Lower leg skin (tissue), 3 donors: ENCODE data around the gene PRG2.

Experiments used
- POLR2A ChIP-seq, 2 donors: fragments of 450-650 bp; IDR thresholded peaks; one replicate each; pipeline ENCODE4 v1.6.1; 2016 to 2017; ENCODE audit warnings: antibody characterized with exemption in 2 of 2, mild to moderate bottlenecking in 1 of 2, moderate library complexity in 1 of 2
- TF ChIP-seq, protein P1 (sequence below), 3 donors: fragments of 450-650 bp; IDR thresholded peaks; one replicate each; pipeline ENCODE4 v1.5.1; 2016; ENCODE audit warnings: antibody characterized with exemption in 3 of 3, mild to moderate bottlenecking in 3 of 3, moderate library complexity in 2 of 3

DNA sequence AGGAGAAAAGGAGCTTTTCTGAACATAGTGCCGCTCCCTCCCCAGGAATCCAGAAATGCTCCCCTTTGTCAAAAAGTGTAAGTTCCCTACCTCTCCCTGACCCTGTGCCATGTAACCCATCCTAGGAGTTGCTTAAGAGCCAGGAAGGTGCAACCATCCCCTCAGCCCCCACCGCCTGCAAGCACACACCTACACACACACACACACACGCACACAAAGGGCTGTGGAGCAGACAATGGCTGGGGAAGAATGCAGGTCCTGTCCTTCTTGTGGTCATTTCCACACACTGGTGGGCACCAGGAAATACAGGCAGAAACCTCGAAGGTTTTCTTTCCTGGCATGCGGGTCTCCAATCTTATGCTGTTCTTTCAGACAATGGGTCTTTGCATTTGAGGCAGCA is 51.1 kb downstream of the PRG2 start:
- TF ChIP-seq, protein P1, sequence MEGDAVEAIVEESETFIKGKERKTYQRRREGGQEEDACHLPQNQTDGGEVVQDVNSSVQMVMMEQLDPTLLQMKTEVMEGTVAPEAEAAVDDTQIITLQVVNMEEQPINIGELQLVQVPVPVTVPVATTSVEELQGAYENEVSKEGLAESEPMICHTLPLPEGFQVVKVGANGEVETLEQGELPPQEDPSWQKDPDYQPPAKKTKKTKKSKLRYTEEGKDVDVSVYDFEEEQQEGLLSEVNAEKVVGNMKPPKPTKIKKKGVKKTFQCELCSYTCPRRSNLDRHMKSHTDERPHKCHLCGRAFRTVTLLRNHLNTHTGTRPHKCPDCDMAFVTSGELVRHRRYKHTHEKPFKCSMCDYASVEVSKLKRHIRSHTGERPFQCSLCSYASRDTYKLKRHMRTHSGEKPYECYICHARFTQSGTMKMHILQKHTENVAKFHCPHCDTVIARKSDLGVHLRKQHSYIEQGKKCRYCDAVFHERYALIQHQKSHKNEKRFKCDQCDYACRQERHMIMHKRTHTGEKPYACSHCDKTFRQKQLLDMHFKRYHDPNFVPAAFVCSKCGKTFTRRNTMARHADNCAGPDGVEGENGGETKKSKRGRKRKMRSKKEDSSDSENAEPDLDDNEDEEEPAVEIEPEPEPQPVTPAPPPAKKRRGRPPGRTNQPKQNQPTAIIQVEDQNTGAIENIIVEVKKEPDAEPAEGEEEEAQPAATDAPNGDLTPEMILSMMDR (IDR thresholded peaks at IDR 0.05) = no peak
- TF ChIP-seq POLR2A (IDR thresholded peaks at IDR 0.05) = no peak
